Lower leg skin (tissue), 4 donors: ENCODE data around the gene FRG2B. TPM values are rescaled to one million over a fixed set of nuclear protein-coding genes. Genes with fewer than 3 reads are reported as not detected.
"Not testable (repeated sequence)": the region's sequence is repeated elsewhere in the genome, so short reads cannot be mapped to it uniquely, and the experiment has no call there.

Source experiments
- DNase-seq, 2 donors: peaks; one replicate each; pipeline ENCODE4 v3.0.0-alpha.2; 2019; ENCODE audit warnings: low spot score in 2 of 2
- H3K4me3 ChIP-seq: fragments of 200-600 bp; sonication (generic); 2 replicates; pipeline ENCODE4 v1.5.1; 2017; ENCODE audit warnings: mild to moderate bottlenecking, low read depth; ENCODE audit not compliant: poor library complexity, severe bottlenecking
- CTCF ChIP-seq, 3 donors: fragments of 450-650 bp; IDR thresholded peaks; one replicate each; pipeline ENCODE4 v1.5.1; 2016; ENCODE audit warnings: antibody characterized with exemption in 3 of 3, mild to moderate bottlenecking in 3 of 3, moderate library complexity in 2 of 3
- POLR2A ChIP-seq, 2 donors: fragments of 450-650 bp; IDR thresholded peaks; one replicate each; pipeline ENCODE4 v1.6.1; 2016 to 2017; ENCODE audit warnings: antibody characterized with exemption in 2 of 2, mild to moderate bottlenecking in 1 of 2, moderate library complexity in 1 of 2
- WGBS, 2 donors: methylation state at CpG; one replicate each; pipeline ENCODE4 v1.1.5; 2018; 5-methylcytosine and 5-hydroxymethylcytosine counted together
- intact Hi-C: fragments of 100-400 bp; cut with DNase I; formaldehyde crosslinking; loops from one replicate; pipeline ENCODE4 v1.15.0; 2023; ENCODE audit warnings: low total_unique reads
- total RNA-seq, 4 donors: library from RNA; depleted of rRNA; stranded (reverse); fragments of >200 nt; gene quantifications; one replicate each; pipeline ENCODE4 v1.1.0, GENCODE V29; 2016

Gene FRG2B
- total RNA-seq, 4 donors from 2014 or later: not detected

GRCh38 chr10:133590226-133590969 is 36.2 kb downstream of the FRG2B start:
- WGBS, 2 donors: 63 to 73% methylated on average over 10 of the region's 13 CpGs
- H3K4me3 ChIP-seq: no peak overlapping the region
- intact Hi-C loops: no loop called here
- TF ChIP-seq POLR2A (IDR thresholded peaks at IDR 0.05): no peak
- no peak for TF ChIP-seq CTCF (IDR thresholded peaks at IDR 0.05)
- no peak for DNase-seq

GRCh38 chr10:133577037-133577436 is 49.6 kb downstream of the FRG2B start:
- intact Hi-C loops, H3K4me3 ChIP-seq, DNase-seq: not testable (repeated sequence)
- no CpG with 5 or more reads among the region's 31 CpGs for WGBS, 2 donors

Other genes with a start within 250 kb of the FRG2B start
- 10 to 100 TPM in 3 of 4 donors, 1 to 10 TPM in 1; 8.1 to 21.8 (median 14.4) TPM for gene PAOX, start 247.5 kb downstream of the FRG2B start, total RNA-seq
- 10 to 100 TPM; 16.4 to 36.0 (median 25.6) TPM for gene MTG1, start 232.6 kb downstream of the FRG2B start, total RNA-seq
- under 1 TPM in 2 of 4 donors, not detected in 2; 0.13 to 0.19 TPM for gene SPRN, start 202.2 kb downstream of the FRG2B start, total RNA-seq
- 1 to 10 TPM in 3 of 4 donors, under 1 TPM in 1; 0.80 to 2.2 (median 1.6) TPM for gene SCART1, start 172.8 kb downstream of the FRG2B start, total RNA-seq
- 10 to 100 TPM; 15.2 to 68.5 (median 20.3) TPM for gene CYP2E1, start 99.4 kb downstream of the FRG2B start, total RNA-seq
- 1 to 10 TPM in 1 of 4 donors, not detected in 3; 3.5 TPM for gene SYCE1, start 61.2 kb downstream of the FRG2B start, total RNA-seq